ENCODE results near the gene MYH2. TPM values are rescaled to one million over a fixed set of nuclear protein-coding genes. Genes with fewer than 3 reads are reported as not detected.

MYH2 gene
- total and polyA plus RNA-seq, 2 donors = 0.09 to 0.18 TPM

DNA sequence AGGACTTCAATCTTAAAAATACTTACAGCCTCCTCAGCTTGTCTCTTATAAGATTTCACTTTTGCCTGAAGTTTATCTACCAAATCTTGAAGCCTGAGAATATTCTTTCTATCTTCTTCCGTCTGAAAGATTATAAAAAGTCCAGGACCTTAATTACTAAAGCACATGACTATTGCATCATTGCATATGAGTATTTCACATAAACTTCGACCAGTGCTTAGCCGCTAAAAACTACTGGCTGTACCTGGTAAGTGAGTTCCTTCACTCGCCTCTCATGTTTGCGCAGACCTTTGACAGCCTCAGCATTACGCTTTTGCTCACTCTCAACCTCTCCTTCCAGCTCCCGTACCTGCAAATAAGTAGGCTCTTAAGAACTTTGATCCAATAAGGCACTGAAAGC is 26.4 kb downstream of the MYH2 start:
- Histone ChIP-seq H3K27ac (ENCODE audit: low read depth in 1 of 2, low read length in 1 of 2) (no peak overlapping the region), H3K27me3 (ENCODE audit: control insufficient read depth in 2 of 2, insufficient read depth in 1 of 2, low read length in 1 of 2) (no peaks in the 10 kb centered on the region), H3K36me3 (ENCODE audit: control insufficient read depth in 2 of 2, insufficient read depth in 2 of 2, low read length in 1 of 2) (no peaks in the 10 kb centered on the region), H3K4me3 (ENCODE audit: low read length in 2 of 2) (no peak overlapping the region), H3K4me1 (ENCODE audit: control insufficient read depth in 2 of 2, insufficient read depth in 2 of 2, low read length in 2 of 2) (no peaks in the 10 kb centered on the region), H3K9me3 (ENCODE audit: control insufficient read depth in 2 of 2, insufficient read depth in 1 of 2, low read length in 1 of 2) (no peaks in the 10 kb centered on the region)
- WGBS = 96% methylated on average over 7 of the region's 7 CpGs
- no peak for DNase-seq (ENCODE audit: low read depth in 6 of 9, low spot score in 9 of 9)

DNA sequence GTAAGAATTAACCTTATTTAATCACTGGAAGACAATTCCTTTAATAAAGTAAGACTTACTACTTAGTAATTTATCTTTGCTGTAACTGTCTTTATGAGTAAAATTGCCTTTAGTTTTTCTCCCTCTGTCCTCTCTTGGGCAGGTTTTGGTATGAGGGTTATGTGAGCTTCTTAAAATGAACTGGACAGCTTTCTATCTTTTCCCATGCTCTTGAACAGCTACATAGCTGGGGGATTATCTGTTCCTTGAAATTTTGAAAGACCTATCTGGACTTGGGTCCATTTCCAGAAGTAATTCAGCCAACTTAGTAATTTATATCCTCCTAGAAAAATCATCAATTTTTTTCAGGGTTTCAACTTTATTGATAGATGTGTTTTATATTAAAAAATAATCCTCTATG is 27.5 kb downstream of the MYH2 start:
- Histone ChIP-seq H3K9me3 (ENCODE audit: control insufficient read depth in 2 of 2, insufficient read depth in 1 of 2, low read length in 1 of 2) (no peaks in the 10 kb centered on the region), H3K4me1 (ENCODE audit: control insufficient read depth in 2 of 2, insufficient read depth in 2 of 2, low read length in 2 of 2) (no peaks in the 10 kb centered on the region), H3K27me3 (ENCODE audit: control insufficient read depth in 2 of 2, insufficient read depth in 1 of 2, low read length in 1 of 2) (no peaks in the 10 kb centered on the region), H3K36me3 (ENCODE audit: control insufficient read depth in 2 of 2, insufficient read depth in 2 of 2, low read length in 1 of 2) (no peaks in the 10 kb centered on the region), H3K4me3 (ENCODE audit: low read length in 2 of 2) (no peak overlapping the region), H3K27ac (ENCODE audit: low read depth in 1 of 2, low read length in 1 of 2) (no peak overlapping the region)
- DNase-seq (ENCODE audit: low read depth in 6 of 9, low spot score in 9 of 9) = no peak

DNA sequence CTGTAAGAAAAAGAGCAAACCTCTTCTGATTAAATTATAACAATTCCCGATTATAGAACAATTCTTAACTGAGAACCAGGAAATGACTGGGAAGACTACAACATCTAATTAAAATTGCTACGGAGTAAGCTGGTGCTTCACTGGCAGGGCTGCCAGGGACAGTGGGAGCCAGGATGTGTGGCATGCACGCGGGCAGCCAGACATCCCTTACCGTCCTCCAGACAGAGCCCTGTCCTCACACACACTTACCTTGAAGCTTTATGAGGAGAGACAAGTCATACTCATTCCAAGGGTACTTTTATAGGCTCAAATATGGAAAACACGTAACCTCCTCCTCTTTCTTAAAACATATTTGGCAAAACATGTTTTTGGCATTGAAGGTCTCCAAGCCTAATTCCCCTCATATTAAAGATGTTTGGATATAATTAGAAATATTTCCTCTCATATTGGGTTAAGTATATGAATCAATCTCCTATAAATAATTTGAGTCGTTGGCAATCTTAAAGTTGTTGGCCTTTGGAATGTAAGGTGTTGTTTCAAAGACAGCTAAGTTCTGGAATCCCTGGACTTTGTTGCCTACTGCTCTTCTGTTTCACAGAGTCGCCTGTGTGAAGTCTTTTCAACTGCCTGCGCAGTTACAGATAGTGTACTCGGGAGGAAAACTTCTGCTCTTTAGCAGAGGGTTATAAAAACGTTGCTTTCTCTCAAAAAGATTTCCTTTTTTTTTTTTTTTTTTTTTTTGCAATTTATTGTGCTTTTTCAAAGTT is 31.0 kb downstream of the MYH2 start, which contains the start of gene MYH1:
Gene MYH1 (minus strand): TSS at position 272 of the 767 bp plus-strand sequence. CDS start 1,900 bp downstream, outside the sequence.
- H3K27ac ChIP-seq (ENCODE audit: low read depth in 1 of 2, low read length in 1 of 2) = no peak within 1 kb of the TSS
- no peaks in the 10 kb centered on the region for H3K4me1 ChIP-seq (ENCODE audit: control insufficient read depth in 2 of 2, insufficient read depth in 2 of 2, low read length in 2 of 2)
- WGBS = 90% methylated on average over 11 of the region's 11 CpGs

GRCh38 chr17:10516638-10517037 is 32.8 kb downstream of the MYH2 start:
- Histone ChIP-seq H3K4me1 (ENCODE audit: control insufficient read depth in 2 of 2, insufficient read depth in 2 of 2, low read length in 2 of 2) (no peaks in the 10 kb centered on the region), H3K9me3 (ENCODE audit: control insufficient read depth in 2 of 2, insufficient read depth in 1 of 2, low read length in 1 of 2) (no peaks in the 10 kb centered on the region), H3K36me3 (ENCODE audit: control insufficient read depth in 2 of 2, insufficient read depth in 2 of 2, low read length in 1 of 2) (no peaks in the 10 kb centered on the region), H3K4me3 (ENCODE audit: low read length in 2 of 2) (no peak overlapping the region), H3K27me3 (ENCODE audit: control insufficient read depth in 2 of 2, insufficient read depth in 1 of 2, low read length in 1 of 2) (no peaks in the 10 kb centered on the region), H3K27ac (ENCODE audit: low read depth in 1 of 2, low read length in 1 of 2) (no peak overlapping the region)
- DNase-seq (ENCODE audit: low read depth in 6 of 9, low spot score in 9 of 9) = no peak

More for the DNA sequence above, 31.0 kb downstream of the MYH2 start, which contains the start of gene MYH1:
- no peaks in the 10 kb centered on the region for H3K9me3 ChIP-seq (ENCODE audit: control insufficient read depth in 2 of 2, insufficient read depth in 1 of 2, low read length in 1 of 2)
- H3K4me3 ChIP-seq (ENCODE audit: low read length in 2 of 2) = no peak within 1 kb of the TSS
- no peaks in the 10 kb centered on the region for H3K36me3 ChIP-seq (ENCODE audit: control insufficient read depth in 2 of 2, insufficient read depth in 2 of 2, low read length in 1 of 2)
- no peaks in the 10 kb centered on the region for H3K27me3 ChIP-seq (ENCODE audit: control insufficient read depth in 2 of 2, insufficient read depth in 1 of 2, low read length in 1 of 2)
- no peak for DNase-seq (ENCODE audit: low read depth in 6 of 9, low spot score in 9 of 9)

DNA sequence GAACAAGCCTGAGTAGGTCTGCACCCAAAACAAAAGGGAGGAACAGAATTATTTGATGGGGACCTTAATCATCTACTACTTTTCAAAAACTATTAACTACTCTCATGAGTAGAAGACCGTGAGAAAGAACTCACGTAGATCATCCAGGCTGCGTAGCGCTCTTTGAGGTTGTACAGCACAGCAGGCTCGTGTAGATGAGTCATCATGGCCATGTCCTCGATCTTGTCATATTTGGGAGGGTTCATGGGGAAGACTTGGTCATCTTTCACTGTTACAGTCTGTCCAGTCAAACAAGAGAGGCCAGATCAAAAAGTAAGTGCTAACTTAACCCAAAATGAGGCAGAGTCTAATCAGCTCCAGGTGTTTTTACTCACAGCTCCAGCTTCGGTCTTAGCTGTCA is 33.4 kb downstream of the MYH2 start:
- Histone ChIP-seq H3K4me3 (ENCODE audit: low read length in 2 of 2) (no peak overlapping the region), H3K27me3 (ENCODE audit: control insufficient read depth in 2 of 2, insufficient read depth in 1 of 2, low read length in 1 of 2) (no peaks in the 10 kb centered on the region), H3K27ac (ENCODE audit: low read depth in 1 of 2, low read length in 1 of 2) (no peak overlapping the region), H3K9me3 (ENCODE audit: control insufficient read depth in 2 of 2, insufficient read depth in 1 of 2, low read length in 1 of 2) (no peaks in the 10 kb centered on the region), H3K4me1 (ENCODE audit: control insufficient read depth in 2 of 2, insufficient read depth in 2 of 2, low read length in 2 of 2) (no peaks in the 10 kb centered on the region), H3K36me3 (ENCODE audit: control insufficient read depth in 2 of 2, insufficient read depth in 2 of 2, low read length in 1 of 2) (no peaks in the 10 kb centered on the region)
- WGBS = 94% methylated on average over 7 of the region's 7 CpGs
- DNase-seq (ENCODE audit: low read depth in 6 of 9, low spot score in 9 of 9) = no peak

DNA sequence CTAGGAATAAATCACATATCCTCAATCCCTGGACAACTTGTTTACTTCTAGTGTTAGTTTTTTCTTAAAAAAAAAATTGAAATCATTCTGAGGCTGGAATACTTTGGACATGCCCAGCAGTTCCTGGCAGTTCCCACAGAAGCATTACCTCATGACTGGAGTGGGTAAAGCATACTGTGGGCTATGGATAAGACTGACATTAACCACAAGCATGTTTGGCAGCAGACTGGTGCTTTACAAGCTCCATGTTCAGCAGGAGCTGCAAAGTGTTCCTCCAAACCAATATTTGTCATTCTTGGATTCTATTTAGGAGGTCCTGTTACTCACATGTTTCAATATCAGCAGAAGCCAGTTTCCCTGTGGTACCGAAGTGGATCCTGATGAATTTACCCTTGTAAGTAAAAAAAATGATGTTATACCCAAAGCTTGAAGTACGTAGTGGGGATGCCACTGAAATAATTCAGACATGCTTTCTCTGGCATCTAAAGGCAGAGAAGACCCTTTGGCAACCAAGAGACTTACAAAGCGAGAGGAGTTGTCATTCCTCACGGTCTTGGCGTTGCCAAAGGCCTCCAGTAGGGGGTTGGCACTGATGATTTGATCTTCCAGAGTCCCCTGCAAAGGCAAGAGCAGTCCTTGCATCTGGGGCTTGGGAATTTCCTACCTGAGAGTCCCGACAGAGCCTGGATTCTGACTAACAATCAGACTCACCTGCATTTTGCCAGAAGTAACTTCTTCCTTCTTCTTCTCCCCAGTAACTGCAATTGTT is 36.0 kb downstream of the MYH2 start:
- Histone ChIP-seq H3K27ac (ENCODE audit: low read depth in 1 of 2, low read length in 1 of 2) (no peak overlapping the region), H3K9me3 (ENCODE audit: control insufficient read depth in 2 of 2, insufficient read depth in 1 of 2, low read length in 1 of 2) (no peaks in the 10 kb centered on the region), H3K4me3 (ENCODE audit: low read length in 2 of 2) (no peak overlapping the region), H3K27me3 (ENCODE audit: control insufficient read depth in 2 of 2, insufficient read depth in 1 of 2, low read length in 1 of 2) (no peaks in the 10 kb centered on the region), H3K36me3 (ENCODE audit: control insufficient read depth in 2 of 2, insufficient read depth in 2 of 2, low read length in 1 of 2) (no peaks in the 10 kb centered on the region), H3K4me1 (ENCODE audit: control insufficient read depth in 2 of 2, insufficient read depth in 2 of 2, low read length in 2 of 2) (no peaks in the 10 kb centered on the region)
- WGBS = 64% methylated on average over 6 of the region's 6 CpGs
- DNase-seq (ENCODE audit: low read depth in 6 of 9, low spot score in 9 of 9) = no peak

- Histone ChIP-seq H3K4me1 (ENCODE audit: control insufficient read depth in 2 of 2, insufficient read depth in 2 of 2, low read length in 2 of 2) (no peaks in the 10 kb centered on the region), H3K27ac (ENCODE audit: low read depth in 1 of 2, low read length in 1 of 2) (no peak overlapping the region), H3K36me3 (ENCODE audit: control insufficient read depth in 2 of 2, insufficient read depth in 2 of 2, low read length in 1 of 2) (no peaks in the 10 kb centered on the region), H3K27me3 (ENCODE audit: control insufficient read depth in 2 of 2, insufficient read depth in 1 of 2, low read length in 1 of 2) (no peaks in the 10 kb centered on the region), H3K4me3 (ENCODE audit: low read length in 2 of 2) (no peak overlapping the region), H3K9me3 (ENCODE audit: control insufficient read depth in 2 of 2, insufficient read depth in 1 of 2, low read length in 1 of 2) (no peaks in the 10 kb centered on the region)
- 84% methylated on average over 2 of the region's 2 CpGs for WGBS
- no peak for DNase-seq (ENCODE audit: low read depth in 6 of 9, low spot score in 9 of 9)
These were observed 36.6 kb downstream of the MYH2 start for GRCh38 chr17:10512856-10513255.

DNA sequence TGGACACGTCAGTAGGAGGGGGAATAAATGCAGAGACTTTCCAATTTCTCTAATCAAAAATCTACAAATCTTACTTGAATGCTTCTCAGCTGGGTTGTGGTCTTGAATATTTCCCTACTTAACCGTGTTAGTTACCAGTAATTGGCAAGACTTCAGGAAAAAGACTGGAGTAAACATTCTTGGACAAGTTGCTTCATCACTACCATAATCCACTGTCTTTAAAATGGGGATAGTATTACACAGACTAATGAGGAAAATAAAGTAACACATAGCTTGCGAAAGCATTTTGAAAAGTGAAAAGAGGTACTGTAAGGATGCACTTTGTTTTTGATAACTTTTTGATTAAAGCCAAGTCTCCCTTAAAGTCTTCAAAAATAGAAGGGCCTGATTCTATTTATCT is 49.5 kb downstream of the MYH2 start:
- no peak for DNase-seq (ENCODE audit: low read depth in 6 of 9, low spot score in 9 of 9)
- no peaks in the 10 kb centered on the region for H3K4me1 ChIP-seq (ENCODE audit: control insufficient read depth in 2 of 2, insufficient read depth in 2 of 2, low read length in 2 of 2)
- no peaks in the 10 kb centered on the region for H3K9me3 ChIP-seq (ENCODE audit: control insufficient read depth in 2 of 2, insufficient read depth in 1 of 2, low read length in 1 of 2)
- 85% methylated on average over 3 of the region's 3 CpGs for WGBS
- H3K4me3 ChIP-seq (ENCODE audit: low read length in 2 of 2) = no peak overlapping the region
- H3K27ac ChIP-seq (ENCODE audit: low read depth in 1 of 2, low read length in 1 of 2) = no peak overlapping the region
- no peaks in the 10 kb centered on the region for H3K36me3 ChIP-seq (ENCODE audit: control insufficient read depth in 2 of 2, insufficient read depth in 2 of 2, low read length in 1 of 2)
- H3K27me3 ChIP-seq (ENCODE audit: control insufficient read depth in 2 of 2, insufficient read depth in 1 of 2, low read length in 1 of 2) = no peaks in the 10 kb centered on the region

DNA sequence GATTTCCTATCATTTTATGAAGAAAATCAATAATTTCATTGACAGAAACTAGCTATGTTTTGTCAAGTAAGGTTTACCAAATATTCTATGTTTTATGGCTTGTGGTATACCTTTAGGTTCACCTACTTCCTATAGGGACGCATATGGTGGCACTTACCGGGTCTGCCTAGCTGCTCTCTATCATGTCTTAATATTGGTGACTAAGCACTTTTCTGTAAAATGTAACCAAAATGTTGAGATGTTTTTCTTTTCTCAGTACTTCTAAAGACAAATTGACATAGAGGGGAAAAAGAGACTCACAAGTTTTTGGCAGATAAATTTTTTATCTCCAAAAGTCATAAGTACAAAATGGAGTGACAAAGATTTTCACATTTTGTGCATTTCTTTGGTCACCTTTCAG is 57.5 kb downstream of the MYH2 start:
- 94% methylated on average over 2 of the region's 2 CpGs for WGBS
- DNase-seq (ENCODE audit: low read depth in 6 of 9, low spot score in 9 of 9) = no peak

More for the DNA sequence above, 57.5 kb downstream of the MYH2 start:
- Histone ChIP-seq H3K36me3 (ENCODE audit: control insufficient read depth in 2 of 2, insufficient read depth in 2 of 2, low read length in 1 of 2) (no peaks in the 10 kb centered on the region), H3K9me3 (ENCODE audit: control insufficient read depth in 2 of 2, insufficient read depth in 1 of 2, low read length in 1 of 2) (no peaks in the 10 kb centered on the region), H3K4me1 (ENCODE audit: control insufficient read depth in 2 of 2, insufficient read depth in 2 of 2, low read length in 2 of 2) (no peaks in the 10 kb centered on the region), H3K27ac (ENCODE audit: low read depth in 1 of 2, low read length in 1 of 2) (no peak overlapping the region), H3K4me3 (ENCODE audit: low read length in 2 of 2) (no peak overlapping the region), H3K27me3 (ENCODE audit: control insufficient read depth in 2 of 2, insufficient read depth in 1 of 2, low read length in 1 of 2) (no peaks in the 10 kb centered on the region)

Measured in thymus (tissue), 11 donors.